A549 (cell line): ENCODE results near the gene EFTUD2. TPM values are rescaled to one million over a fixed set of nuclear protein-coding genes. Genes with fewer than 3 reads are reported as not detected.
A peak's percentile ranks its signal among the peaks of the same experiment; 100 is the strongest.

Experiments used
- ATAC-seq, 2 experiments: fragments of 200-7000 bp in 1 of 2; fragments of >200 bp in 1 of 2; cut with Nextera tagmentation in 1 of 2; cut with Tn5 transposase in 1 of 2; 3 replicates each; pipeline versions ENCODE4 v1.8.0 to v1.9.1; 2018 to 2020; ENCODE audit warnings: mild to moderate bottlenecking in 1 of 2, moderate library complexity in 1 of 2
- CTCF ChIA-PET: fragments of 300-600 bp; sonication (Branson Sonifier 250); formaldehyde crosslinking; extraction: SDS; loops from one replicate; lab custom pipeline; 2021; ENCODE audit warnings: antibody characterized with exemption, inconsistent platforms; lab: Yijun Ruan, JAX
- POLR2A ChIA-PET: fragments of 350-600 bp; formaldehyde crosslinking; extraction: SDS; loops from one replicate; lab custom pipeline; 2021; ENCODE audit warnings: antibody characterized with exemption, inconsistent platforms; lab: Yijun Ruan, JAX
- DNase-seq, 2 experiments: peaks; one replicate each; pipeline versions ENCODE4 v3.0.0 to v3.0.0-alpha.2; 2011 to 2016; ENCODE audit warnings: low read depth in 1 of 2, low spot score in 1 of 2
- FAIRE-seq: peaks from 2 replicates; lab custom pipeline; 2011; peaks lifted over from hg19 to GRCh38; lab: Jason Lieb, UNC
- H3K27ac ChIP-seq, 2 experiments: fragments of >200 bp; sonication (Bioruptor Twin); formaldehyde crosslinking; 3 replicates each; pipeline ENCODE4 v1.5.1; 2016 to 2017
- H3K4me1 ChIP-seq: fragments of >200 bp; sonication (Bioruptor Twin); formaldehyde crosslinking; 3 replicates; pipeline ENCODE4 v1.6.1; 2016
- H3K4me2 ChIP-seq: fragments of >200 bp; sonication (Bioruptor Twin); formaldehyde crosslinking; 3 replicates; pipeline ENCODE4 v1.6.1; 2016
- H3K4me3 ChIP-seq: fragments of >200 bp; sonication (Bioruptor Twin); formaldehyde crosslinking; 3 replicates; pipeline ENCODE4 v1.5.1; 2016
- H3K9me3 ChIP-seq: fragments of >200 bp; sonication (Bioruptor Twin); formaldehyde crosslinking; 3 replicates; pipeline ENCODE4 v1.6.1; 2016
- CBX8 ChIP-seq: fragments of 200-600 bp; sonication (generic); IDR thresholded peaks from 2 replicates; pipeline ENCODE4 v1.6.1; 2016
- CEBPB ChIP-seq, 2 experiments: fragments of >200 bp in 1 of 2; sonication (Bioruptor Twin) in 1 of 2; formaldehyde crosslinking in 1 of 2; IDR thresholded peaks; 2 replicates each; pipeline ENCODE4 v1.6.1; 2012 to 2016
- CHD2 ChIP-seq: fragments of 150-350 bp; IDR thresholded peaks from 2 replicates; pipeline ENCODE4 v1.6.1; 2014; ENCODE audit warnings: low read length; ENCODE audit not compliant: partially characterized antibody
- CTCF ChIP-seq: fragments of >200 bp; sonication (Bioruptor Twin); formaldehyde crosslinking; IDR thresholded peaks from 3 replicates; pipeline ENCODE4 v1.5.1; 2016
- EHF ChIP-seq: fragments of 250-450 bp; sonication (Bioruptor Pico); IDR thresholded peaks from 2 replicates; pipeline ENCODE4 v1.5.0; 2020; ENCODE audit warnings: mild to moderate bottlenecking
- EHMT2 ChIP-seq: fragments of 200-600 bp; sonication (generic); IDR thresholded peaks from 2 replicates; pipeline ENCODE4 v1.6.1; 2016; ENCODE audit warnings: antibody characterized with exemption, low read depth, mild to moderate bottlenecking, moderate library complexity
- FOSL2 ChIP-seq, 2 experiments: fragments of 450-650 bp in 1 of 2; fragments of >200 bp in 1 of 2; sonication (Bioruptor Twin) in 1 of 2; formaldehyde crosslinking; IDR thresholded peaks; 2 replicates each; pipeline versions ENCODE4 v1.5.0 to v1.6.1; 2016 to 2020; ENCODE audit warnings: mild to moderate bottlenecking in 1 of 2, moderate library complexity in 1 of 2
- FOXS1 ChIP-seq: fragments of 250-450 bp; sonication (Bioruptor Pico); IDR thresholded peaks from 2 replicates; pipeline ENCODE4 v1.5.0; 2020; ENCODE audit warnings: mild to moderate bottlenecking, moderate library complexity
- GATA3 ChIP-seq: IDR thresholded peaks from 2 replicates; pipeline ENCODE4 v1.6.1; 2012; ENCODE audit warnings: borderline replicate concordance
- HDAC2 ChIP-seq: fragments of 200-600 bp; sonication (generic); IDR thresholded peaks from 2 replicates; pipeline ENCODE4 v1.6.1; 2016
- HOXA7 ChIP-seq: fragments of 250-450 bp; sonication (Bioruptor Pico); IDR thresholded peaks from 2 replicates; pipeline ENCODE4 v1.5.0; 2020; ENCODE audit warnings: mild to moderate bottlenecking, moderate library complexity
- KDM5A ChIP-seq: fragments of 200-600 bp; sonication (generic); IDR thresholded peaks from 2 replicates; pipeline ENCODE4 v1.6.1; 2016; ENCODE audit warnings: antibody characterized with exemption, mild to moderate bottlenecking
- MAZ ChIP-seq: fragments of 150-350 bp; IDR thresholded peaks from 2 replicates; pipeline ENCODE4 v1.6.1; 2014; ENCODE audit warnings: antibody characterized with exemption, low read depth, low read length, borderline replicate concordance
- MYC ChIP-seq: IDR thresholded peaks from 2 replicates; pipeline ENCODE4 v1.6.1; 2012; ENCODE audit warnings: mild to moderate bottlenecking, inconsistent platforms, low read length, improper control_type of control experiment, borderline replicate concordance
- NPAS2 ChIP-seq: fragments of 250-450 bp; sonication (Bioruptor Pico); IDR thresholded peaks from 2 replicates; pipeline ENCODE4 v1.8.0; 2022; ENCODE audit warnings: mild to moderate bottlenecking, moderate library complexity, borderline replicate concordance
- POLR2A ChIP-seq: IDR thresholded peaks from 2 replicates; pipeline ENCODE4 v1.6.1; 2012; ENCODE audit warnings: mild to moderate bottlenecking, low read length
- POLR2AphosphoS2 ChIP-seq: conservative IDR thresholded peaks from 2 replicates; pipeline ENCODE4 v1.6.1; 2012; ENCODE audit warnings: low read length, improper control_type of control experiment, inconsistent platforms
- RAD21 ChIP-seq, 2 experiments: fragments of >200 bp in 1 of 2; sonication (Bioruptor Twin) in 1 of 2; formaldehyde crosslinking in 1 of 2; IDR thresholded peaks in 1 of 2; conservative IDR thresholded peaks in 1 of 2; 2 replicates in 1 of 2; 3 replicates in 1 of 2; pipeline ENCODE4 v1.6.1; 2012 to 2018; ENCODE audit warnings: inconsistent platforms in 1 of 2
- RCOR1 ChIP-seq: fragments of 150-350 bp; IDR thresholded peaks from 2 replicates; pipeline ENCODE4 v1.6.1; 2014; ENCODE audit warnings: antibody characterized with exemption, low read length, low read depth
- RFX5 ChIP-seq: fragments of 450-650 bp; IDR thresholded peaks from 2 replicates; pipeline ENCODE4 v1.7.1; 2014; ENCODE audit warnings: antibody characterized with exemption, mild to moderate bottlenecking, moderate library complexity
- RNF2 ChIP-seq: fragments of 200-600 bp; sonication (generic); IDR thresholded peaks from 2 replicates; pipeline ENCODE4 v1.6.1; 2016; ENCODE audit warnings: low read depth, mild to moderate bottlenecking, antibody characterized with exemption, moderate library complexity, borderline replicate concordance
- SMC3 ChIP-seq: fragments of >200 bp; sonication (Bioruptor Twin); formaldehyde crosslinking; IDR thresholded peaks from 3 replicates; pipeline ENCODE4 v1.6.1; 2018; ENCODE audit warnings: inconsistent platforms
- SREBF2 ChIP-seq: fragments of 450-650 bp; IDR thresholded peaks from 2 replicates; pipeline ENCODE4 v1.6.1; 2014; ENCODE audit warnings: mild to moderate bottlenecking, moderate library complexity
- TFCP2L1 ChIP-seq: fragments of 250-450 bp; sonication (Bioruptor Pico); IDR thresholded peaks from 2 replicates; pipeline ENCODE4 v1.5.0; 2021; ENCODE audit warnings: mild to moderate bottlenecking
- TP53 ChIP-seq: fragments of 250-450 bp; sonication (Bioruptor Pico); IDR thresholded peaks from 2 replicates; pipeline ENCODE4 v1.5.0; 2021; ENCODE audit warnings: mild to moderate bottlenecking, moderate library complexity
- ZC3H11A ChIP-seq: fragments of 450-650 bp; IDR thresholded peaks from 2 replicates; pipeline ENCODE4 v1.6.1; 2014; ENCODE audit warnings: antibody characterized with exemption, mild to moderate bottlenecking
- ZNF302 ChIP-seq: fragments of 250-450 bp; sonication (Bioruptor Pico); IDR thresholded peaks from 2 replicates; pipeline ENCODE4 v1.9.0; 2021; ENCODE audit warnings: inconsistent platforms, mild to moderate bottlenecking, moderate library complexity
- ZSCAN20 ChIP-seq: fragments of 250-450 bp; sonication (Bioruptor Pico); IDR thresholded peaks from 2 replicates; pipeline ENCODE4 v1.8.0; 2022; ENCODE audit warnings: mild to moderate bottlenecking, moderate library complexity
- WGBS: methylation state at CpG from one replicate; pipeline ENCODE4 v1.1.6; 2017; ENCODE audit errors: missing lambda C conversion rate; 5-methylcytosine and 5-hydroxymethylcytosine counted together
- polyA minus RNA-seq: library from RNA; depleted of rRNA, polyadenylated mRNA; stranded (reverse); fragments of >200 nt; gene quantifications from 2 replicates; pipeline ENCODE4 v1.2.3, GENCODE V29; 2011; rRNA and poly(A)+ RNA removed
- polyA plus RNA-seq, 4 experiments: library from polyadenylated mRNA; depleted of rRNA in 3 of 4; stranded (reverse); fragments of >200 nt; fragmentation: RNase III in 1 of 4; extraction: RNeasy Plus Mini Kit Qiagen cat#74134 plus additional on column Dnase treatment in 1 of 4; gene quantifications; 2 replicates in 3 of 4; 3 replicates in 1 of 4; pipeline ENCODE4 v1.2.3, GENCODE V29; 2011 to 2017
- TF ChIP-seq, protein P1 (sequence below): fragments of 250-450 bp; sonication (Bioruptor Pico); IDR thresholded peaks from 2 replicates; pipeline ENCODE4 v1.5.0; 2020; ENCODE audit warnings: low read depth, mild to moderate bottlenecking, moderate library complexity
- TF ChIP-seq, protein P2 (sequence below): fragments of 200-600 bp; sonication (generic); IDR thresholded peaks from 2 replicates; pipeline ENCODE4 v1.6.1; 2016; ENCODE audit warnings: antibody characterized with exemption, mild to moderate bottlenecking, moderate library complexity
- TF ChIP-seq, protein P3 (sequence below): IDR thresholded peaks from 2 replicates; pipeline ENCODE4 v1.6.1; 2012
- TF ChIP-seq, protein P4 (sequence below): IDR thresholded peaks from 2 replicates; pipeline ENCODE4 v1.6.1; 2012

Gene EFTUD2
- polyA plus RNA-seq (2011; rRNA removed) (254 and 353 TPM in 2 replicates), polyA plus RNA-seq (2017; fragmentation: RNase III; extraction: RNeasy Plus Mini Kit Qiagen cat#74134 plus additional on column Dnase treatment) (216 to 251 TPM (median 224 TPM) in 3 replicates), polyA minus RNA-seq (336 and 388 TPM in 2 replicates)
- 147 and 178 TPM in 2 replicates for polyA plus RNA-seq (2012; cell fraction: cytosol; rRNA removed)
- 314 and 320 TPM in 2 replicates for polyA plus RNA-seq (2012; cell fraction: nucleus; rRNA removed)

- ATAC-seq (peak; percentile 83 to 85), DNase-seq (peak; percentile 94 to 96), FAIRE-seq (peak; percentile 80)
- under 1% methylated on average over 54 of the region's 54 CpGs for WGBS
- peak within 1 kb of the TSS; percentile 65 for H3K4me3 ChIP-seq
- no peaks in the 10 kb centered on the region for H3K9me3 ChIP-seq
- peaks cover 37% of the 10 kb centered on the region for H3K4me1 ChIP-seq
- ChIA-PET POLR2A (interaction anchor here (0.7 to 4.7 kb wide), 11 partner anchors 8 to 249 kb away, joined by 3 to 18 read pairs (median 5); partner anchors contain the start of genes C1QL1, HEXIM1 and NMT1), CTCF (interaction anchor here (0.9 to 18.5 kb wide), 14 partner anchors 8 to 237 kb away, joined by 3 to 223 read pairs (median 4); partner anchors contain the start of genes ACBD4 and GFAP)
- peak within 1 kb of the TSS; percentile 85 for H3K4me2 ChIP-seq
- H3K27ac ChIP-seq = peak within 1 kb of the TSS; percentile 87 to 96
- TF ChIP-seq EHMT2 = no peak
- TF ChIP-seq CBX8 = no peak
- no peak for TF ChIP-seq EHF
- TF ChIP-seq MAZ = no peak; the same call in 1 of the 2 replicates
- peak; percentile 42; the same call in 1 of the 2 replicates for TF ChIP-seq GATA3
- TF ChIP-seq RCOR1 = 0 out of 2 replicates have a peak, but pooled peaks have one; percentile 15
- no peak for TF ChIP-seq ZSCAN20 (CRISPR knock-in tag)
- TF ChIP-seq, protein P1, sequence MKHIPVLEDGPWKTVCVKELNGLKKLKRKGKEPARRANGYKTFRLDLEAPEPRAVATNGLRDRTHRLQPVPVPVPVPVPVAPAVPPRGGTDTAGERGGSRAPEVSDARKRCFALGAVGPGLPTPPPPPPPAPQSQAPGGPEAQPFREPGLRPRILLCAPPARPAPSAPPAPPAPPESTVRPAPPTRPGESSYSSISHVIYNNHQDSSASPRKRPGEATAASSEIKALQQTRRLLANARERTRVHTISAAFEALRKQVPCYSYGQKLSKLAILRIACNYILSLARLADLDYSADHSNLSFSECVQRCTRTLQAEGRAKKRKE (CRISPR knock-in tag) = no peak
- no peak for TF ChIP-seq ZC3H11A
- peak; percentile 19 for TF ChIP-seq CHD2
- no peak for TF ChIP-seq SREBF2
- no peak; a peak in 1 of 4 replicates for TF ChIP-seq CEBPB (IDR thresholded peaks at IDR 0.05)
- TF ChIP-seq ZNF302 (CRISPR knock-in tag) = no peak
- TF ChIP-seq, protein P2, sequence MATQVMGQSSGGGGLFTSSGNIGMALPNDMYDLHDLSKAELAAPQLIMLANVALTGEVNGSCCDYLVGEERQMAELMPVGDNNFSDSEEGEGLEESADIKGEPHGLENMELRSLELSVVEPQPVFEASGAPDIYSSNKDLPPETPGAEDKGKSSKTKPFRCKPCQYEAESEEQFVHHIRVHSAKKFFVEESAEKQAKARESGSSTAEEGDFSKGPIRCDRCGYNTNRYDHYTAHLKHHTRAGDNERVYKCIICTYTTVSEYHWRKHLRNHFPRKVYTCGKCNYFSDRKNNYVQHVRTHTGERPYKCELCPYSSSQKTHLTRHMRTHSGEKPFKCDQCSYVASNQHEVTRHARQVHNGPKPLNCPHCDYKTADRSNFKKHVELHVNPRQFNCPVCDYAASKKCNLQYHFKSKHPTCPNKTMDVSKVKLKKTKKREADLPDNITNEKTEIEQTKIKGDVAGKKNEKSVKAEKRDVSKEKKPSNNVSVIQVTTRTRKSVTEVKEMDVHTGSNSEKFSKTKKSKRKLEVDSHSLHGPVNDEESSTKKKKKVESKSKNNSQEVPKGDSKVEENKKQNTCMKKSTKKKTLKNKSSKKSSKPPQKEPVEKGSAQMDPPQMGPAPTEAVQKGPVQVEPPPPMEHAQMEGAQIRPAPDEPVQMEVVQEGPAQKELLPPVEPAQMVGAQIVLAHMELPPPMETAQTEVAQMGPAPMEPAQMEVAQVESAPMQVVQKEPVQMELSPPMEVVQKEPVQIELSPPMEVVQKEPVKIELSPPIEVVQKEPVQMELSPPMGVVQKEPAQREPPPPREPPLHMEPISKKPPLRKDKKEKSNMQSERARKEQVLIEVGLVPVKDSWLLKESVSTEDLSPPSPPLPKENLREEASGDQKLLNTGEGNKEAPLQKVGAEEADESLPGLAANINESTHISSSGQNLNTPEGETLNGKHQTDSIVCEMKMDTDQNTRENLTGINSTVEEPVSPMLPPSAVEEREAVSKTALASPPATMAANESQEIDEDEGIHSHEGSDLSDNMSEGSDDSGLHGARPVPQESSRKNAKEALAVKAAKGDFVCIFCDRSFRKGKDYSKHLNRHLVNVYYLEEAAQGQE = no peak; the same call in 1 of the 2 replicates
- TF ChIP-seq FOSL2 (IDR thresholded peaks at IDR 0.05) = no peak
- no peak; the same call in 1 of the 2 replicates for TF ChIP-seq FOSL2 (CRISPR knock-in tag; IDR thresholded peaks at IDR 0.05)
- TF ChIP-seq TP53 (CRISPR knock-in tag) = peak; percentile 90
- peak; percentile 18; the same call in 1 of the 3 replicates for TF ChIP-seq SMC3
- TF ChIP-seq POLR2AphosphoS2 = no peak
- TF ChIP-seq KDM5A = peak; percentile 83
- 0 out of 2 replicates have a peak, but pooled peaks have one; percentile 59 for TF ChIP-seq RFX5
- TF ChIP-seq, protein P3, sequence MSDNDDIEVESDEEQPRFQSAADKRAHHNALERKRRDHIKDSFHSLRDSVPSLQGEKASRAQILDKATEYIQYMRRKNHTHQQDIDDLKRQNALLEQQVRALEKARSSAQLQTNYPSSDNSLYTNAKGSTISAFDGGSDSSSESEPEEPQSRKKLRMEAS = peak; percentile 99
- TF ChIP-seq, protein P4, sequence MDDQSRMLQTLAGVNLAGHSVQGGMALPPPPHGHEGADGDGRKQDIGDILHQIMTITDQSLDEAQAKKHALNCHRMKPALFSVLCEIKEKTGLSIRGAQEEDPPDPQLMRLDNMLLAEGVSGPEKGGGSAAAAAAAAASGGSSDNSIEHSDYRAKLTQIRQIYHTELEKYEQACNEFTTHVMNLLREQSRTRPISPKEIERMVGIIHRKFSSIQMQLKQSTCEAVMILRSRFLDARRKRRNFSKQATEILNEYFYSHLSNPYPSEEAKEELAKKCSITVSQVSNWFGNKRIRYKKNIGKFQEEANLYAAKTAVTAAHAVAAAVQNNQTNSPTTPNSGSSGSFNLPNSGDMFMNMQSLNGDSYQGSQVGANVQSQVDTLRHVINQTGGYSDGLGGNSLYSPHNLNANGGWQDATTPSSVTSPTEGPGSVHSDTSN = peak; percentile 49; the same call in 1 of the 2 replicates
- peak; percentile 76; the same call in 1 of the 2 replicates for TF ChIP-seq MYC
- peak; percentile 53; the same call in 1 of the 2 replicates for TF ChIP-seq TFCP2L1 (CRISPR knock-in tag)
- peak; percentile 85 for TF ChIP-seq POLR2A
- TF ChIP-seq NPAS2 = no peak
- TF ChIP-seq HOXA7 (CRISPR knock-in tag) = 0 out of 2 replicates have a peak, but pooled peaks have one; percentile 50
- no peak for TF ChIP-seq FOXS1 (CRISPR knock-in tag)
- no peak for TF ChIP-seq HDAC2
- peak in 1 of 2 experiments; percentile 18; a peak in 2 of 5 replicates for TF ChIP-seq RAD21 (conservative IDR thresholded peaks at IDR 0.05 in 1 of 2, IDR thresholded peaks at IDR 0.05 in 1 of 2)
- no peak for TF ChIP-seq CTCF
- TF ChIP-seq RNF2 = no peak
These were observed at the start of gene EFTUD2 for GRCh38 chr17:44899074-44899782. Gene EFTUD2, minus strand, starts transcription at chr17:44899445. Its CDS starts 4,924 bp downstream, at chr17:44894521.
